NCI-H2107 treated with DMSO at 0.1 percent for 48 hours (cell line): ENCODE results near the gene KRTAP4-3.
"Not testable (repeated sequence)": the region's sequence is repeated elsewhere in the genome, so short reads cannot be mapped to it uniquely, and the experiment has no call there.

Experiments used
- DNase-seq: peaks from one replicate; lab custom pipeline; 2025; ENCODE audit not compliant: unreplicated experiment; lab: John Stamatoyannopoulos, UW

Gene KRTAP4-3

GRCh38 chr17:41168121-41168520 is at the start of gene KRTAP4-3:
Gene KRTAP4-3 (minus strand): TSS chr17:41168221. CDS start chr17:41168172, 49 bp downstream.
- DNase-seq, result no peak

- no peak for DNase-seq
Observed at GRCh38 chr17:41215681-41216080, 47.7 kb upstream of the KRTAP4-3 start.

GRCh38 chr17:41212524-41213169 is 44.6 kb upstream of the KRTAP4-3 start:
- DNase-seq, result peak; percentile 28

GRCh38 chr17:41211845-41212466 is 43.9 kb upstream of the KRTAP4-3 start:
- DNase-seq, result peak; percentile 11

GRCh38 chr17:41199421-41200078 is 31.5 kb upstream of the KRTAP4-3 start:
- DNase-seq, result no peak

GRCh38 chr17:41196068-41196467 is 28.0 kb upstream of the KRTAP4-3 start:
- no peak for DNase-seq

GRCh38 chr17:41190328-41190727 is 22.3 kb upstream of the KRTAP4-3 start:
- DNase-seq, result no peak

- DNase-seq, result not testable (repeated sequence)
Observed at GRCh38 chr17:41189837-41190318, 21.9 kb upstream of the KRTAP4-3 start, which contains the start of gene KRTAP9-1. Gene KRTAP9-1 (plus strand): TSS chr17:41189887. CDS start chr17:41189887, 0 bp downstream.

GRCh38 chr17:41186872-41187271 is 18.9 kb upstream of the KRTAP4-3 start:
- DNase-seq, result no peak

- no peak for DNase-seq
Observed at GRCh38 chr17:41185001-41185400, 17.0 kb upstream of the KRTAP4-3 start.

- DNase-seq, result no peak
Observed at GRCh38 chr17:41184480-41184961, 16.5 kb upstream of the KRTAP4-3 start, which contains the start of gene KRTAP4-1. Gene KRTAP4-1 (minus strand): TSS chr17:41184911. CDS start chr17:41184854, 57 bp downstream.

- DNase-seq, result no peak
Observed at GRCh38 chr17:41178843-41179616, 11.0 kb upstream of the KRTAP4-3 start.

- DNase-seq, result no peak
Observed at GRCh38 chr17:41178341-41178740, 10.3 kb upstream of the KRTAP4-3 start.

GRCh38 chr17:41177727-41178271 is 9.8 kb upstream of the KRTAP4-3 start, which contains the start of gene KRTAP4-2:
Gene KRTAP4-2 (minus strand): TSS chr17:41178221. CDS start chr17:41178164, 57 bp downstream.
- no peak for DNase-seq

GRCh38 chr17:41176744-41177387 is 8.8 kb upstream of the KRTAP4-3 start:
- no peak for DNase-seq

- no peak for DNase-seq
Observed at GRCh38 chr17:41171886-41172285, 3.9 kb upstream of the KRTAP4-3 start.

- no peak for DNase-seq
Observed at GRCh38 chr17:41167561-41167960, 460 bp downstream of the KRTAP4-3 start.

- DNase-seq, result no peak
Observed at GRCh38 chr17:41163828-41164227, 4.2 kb downstream of the KRTAP4-3 start.

GRCh38 chr17:41160648-41161047 is 7.4 kb downstream of the KRTAP4-3 start, which contains the start of gene KRTAP4-4:
Gene KRTAP4-4 (minus strand): TSS chr17:41160748. CDS start chr17:41160691, 57 bp downstream.
- no peak for DNase-seq

GRCh38 chr17:41160190-41160589 is 7.8 kb downstream of the KRTAP4-3 start:
- DNase-seq, result not testable (repeated sequence)
